HUES6 (cell line): Measurements from ENCODE around the gene MBTPS2.
"Not testable (repeated sequence)": the region's sequence is repeated elsewhere in the genome, so short reads cannot be mapped to it uniquely, and the experiment has no call there.

Experiments
- H3K27ac ChIP-seq: 2 replicates; pipeline ENCODE4 v1.7.0; 2013; ENCODE audit warnings: low read depth, mild to moderate bottlenecking, low read length, inconsistent platforms
- H3K27me3 ChIP-seq: 2 replicates; pipeline ENCODE4 v1.6.1; 2013; ENCODE audit warnings: low read length; ENCODE audit not compliant: control insufficient read depth, insufficient read depth
- H3K36me3 ChIP-seq: 2 replicates; pipeline ENCODE4 v1.6.1; 2013; ENCODE audit warnings: low read length; ENCODE audit not compliant: control insufficient read depth, insufficient read depth
- H3K4me1 ChIP-seq: 2 replicates; pipeline ENCODE4 v1.6.1; 2013; ENCODE audit warnings: low read length; ENCODE audit not compliant: control insufficient read depth, insufficient read depth
- H3K4me3 ChIP-seq: 2 replicates; pipeline ENCODE4 v1.5.1; 2013; ENCODE audit warnings: low read depth, low read length
- H3K9ac ChIP-seq: one replicate; pipeline ENCODE4 v1.6.1; 2013; ENCODE audit warnings: mild to moderate bottlenecking, low read length
- H3K9me3 ChIP-seq: 2 replicates; pipeline ENCODE4 v1.6.1; 2013; ENCODE audit warnings: low read depth, low read length; ENCODE audit not compliant: control insufficient read depth, insufficient read depth

MBTPS2 gene

GRCh38 chrX:21856504-21856903 is 17.1 kb downstream of the MBTPS2 start:
- Histone ChIP-seq H3K9ac (no peak overlapping the region), H3K27ac (no peak overlapping the region), H3K36me3 (peaks cover 32% of the 10 kb centered on the region), H3K27me3 (no peaks in the 10 kb centered on the region), H3K4me1 (no peaks in the 10 kb centered on the region), H3K4me3 (no peak overlapping the region), H3K9me3 (no peaks in the 10 kb centered on the region)

GRCh38 chrX:21863241-21863640 is 23.8 kb downstream of the MBTPS2 start:
- Histone ChIP-seq H3K27me3 (no peaks in the 10 kb centered on the region; the same call in 1 of the 2 replicates), H3K9me3 (no peaks in the 10 kb centered on the region), H3K36me3 (no peaks in the 10 kb centered on the region), H3K4me1 (no peaks in the 10 kb centered on the region), H3K27ac (no peak overlapping the region), H3K9ac (no peak overlapping the region), H3K4me3 (no peak overlapping the region)

- Histone ChIP-seq H3K27ac (no peak overlapping the region), H3K4me1 (no peaks in the 10 kb centered on the region), H3K4me3 (no peak overlapping the region), H3K9ac (no peak overlapping the region), H3K9me3 (no peaks in the 10 kb centered on the region), H3K27me3 (no peaks in the 10 kb centered on the region; the same call in 1 of the 2 replicates), H3K36me3 (no peaks in the 10 kb centered on the region; the same call in 1 of the 2 replicates)
Observed at GRCh38 chrX:21865436-21865835, 26.0 kb downstream of the MBTPS2 start.

- no peak overlapping the region for H3K27ac ChIP-seq
- H3K4me3 ChIP-seq: no peak overlapping the region
- H3K36me3 ChIP-seq: no peaks in the 10 kb centered on the region; the same call in 1 of the 2 replicates
- H3K9me3 ChIP-seq: no peaks in the 10 kb centered on the region
- no peaks in the 10 kb centered on the region; the same call in 1 of the 2 replicates for H3K27me3 ChIP-seq
- no peak overlapping the region for H3K9ac ChIP-seq
- no peaks in the 10 kb centered on the region for H3K4me1 ChIP-seq
Observed at GRCh38 chrX:21870494-21870893, 31.1 kb downstream of the MBTPS2 start.

- Histone ChIP-seq H3K9ac (no peak overlapping the region), H3K27me3 (no peaks in the 10 kb centered on the region; the same call in 1 of the 2 replicates), H3K36me3 (no peaks in the 10 kb centered on the region; the same call in 1 of the 2 replicates), H3K4me3 (no peak overlapping the region), H3K9me3 (no peaks in the 10 kb centered on the region), H3K27ac (no peak overlapping the region), H3K4me1 (no peaks in the 10 kb centered on the region)
Observed at GRCh38 chrX:21873063-21873775, 33.8 kb downstream of the MBTPS2 start.

- not testable (repeated sequence) for H3K9me3 ChIP-seq, H3K4me1 ChIP-seq, H3K27ac ChIP-seq, H3K27me3 ChIP-seq, H3K4me3 ChIP-seq, H3K9ac ChIP-seq, H3K36me3 ChIP-seq
Observed at GRCh38 chrX:21874182-21874581, 34.8 kb downstream of the MBTPS2 start.

- H3K4me3 ChIP-seq: no peak overlapping the region
- H3K36me3 ChIP-seq: no peaks in the 10 kb centered on the region; the same call in 1 of the 2 replicates
- H3K4me1 ChIP-seq: no peaks in the 10 kb centered on the region
- H3K9ac ChIP-seq: no peak overlapping the region
- no peaks in the 10 kb centered on the region for H3K27me3 ChIP-seq
- no peaks in the 10 kb centered on the region for H3K9me3 ChIP-seq
- H3K27ac ChIP-seq: no peak overlapping the region
Observed at GRCh38 chrX:21875013-21875412, 35.6 kb downstream of the MBTPS2 start.

- peaks cover 5% of the 10 kb centered on the region; the same call in 1 of the 2 replicates for H3K36me3 ChIP-seq
- H3K27me3 ChIP-seq: no peaks in the 10 kb centered on the region
- H3K4me3 ChIP-seq: no peak overlapping the region
- H3K9me3 ChIP-seq: no peaks in the 10 kb centered on the region
- H3K27ac ChIP-seq: no peak overlapping the region
- no peaks in the 10 kb centered on the region; the same call in 1 of the 2 replicates for H3K4me1 ChIP-seq
- no peak overlapping the region for H3K9ac ChIP-seq
Observed at GRCh38 chrX:21881881-21882574, 42.6 kb downstream of the MBTPS2 start.

GRCh38 chrX:21883258-21883657 is 43.8 kb downstream of the MBTPS2 start:
- Histone ChIP-seq H3K9ac (no peak overlapping the region), H3K27me3 (no peaks in the 10 kb centered on the region), H3K4me3 (no peak overlapping the region)

GRCh38 chrX:21885568-21885967 is 46.2 kb downstream of the MBTPS2 start:
- Histone ChIP-seq H3K27ac (no peak overlapping the region), H3K9ac (no peak overlapping the region), H3K4me3 (no peak overlapping the region), H3K36me3 (0 out of 2 replicates have a peak, but pooled peaks cover 5% of the 10 kb centered on the region), H3K4me1 (no peaks in the 10 kb centered on the region; the same call in 1 of the 2 replicates), H3K9me3 (no peaks in the 10 kb centered on the region), H3K27me3 (no peaks in the 10 kb centered on the region)

More at GRCh38 chrX:21883258-21883657, 43.8 kb downstream of the MBTPS2 start:
- Histone ChIP-seq H3K36me3 (peaks cover 5% of the 10 kb centered on the region; the same call in 1 of the 2 replicates), H3K27ac (no peak overlapping the region), H3K9me3 (no peaks in the 10 kb centered on the region), H3K4me1 (no peaks in the 10 kb centered on the region; the same call in 1 of the 2 replicates)

GRCh38 chrX:21905313-21905712 is 65.9 kb downstream of the MBTPS2 start:
- H3K4me3 ChIP-seq: no peak overlapping the region
- H3K4me1 ChIP-seq: peaks cover 20% of the 10 kb centered on the region
- H3K9me3 ChIP-seq: 0 out of 2 replicates have a peak, but pooled peaks cover 5% of the 10 kb centered on the region
- no peaks in the 10 kb centered on the region for H3K36me3 ChIP-seq
- no peak overlapping the region for H3K9ac ChIP-seq
- H3K27ac ChIP-seq: peak overlapping the region; percentile 34
- H3K27me3 ChIP-seq: no peaks in the 10 kb centered on the region
